Measurements from ENCODE around the gene LDLRAD3.

GRCh38 chr11:36115378-36115801 is 171.5 kb downstream of the LDLRAD3 start:
- TF ChIP-seq CTCF (IDR thresholded peaks at IDR 0.05) (no peak), POLR2A (IDR thresholded peaks at IDR 0.05) (no peak)

Measured in adrenal gland (tissue), 5 donors.